Progenitor cell of endocrine pancreas (in vitro differentiated cells): ENCODE results near the gene PTPRK. TPM values are rescaled to one million over a fixed set of nuclear protein-coding genes. Genes with fewer than 3 reads are reported as not detected.
A peak's percentile ranks its signal among the peaks of the same experiment; 100 is the strongest.

Experiments used
- DNase-seq: peaks from one replicate; pipeline ENCODE4 v3.0.0; 2021; ENCODE audit warnings: low spot score; ENCODE audit not compliant: unreplicated experiment
- H3K27ac Mint-ChIP-seq: 2 replicates; pipeline ENCODE4 v1.8.0; 2021; ENCODE audit warnings: mild to moderate bottlenecking, moderate library complexity, mixed read lengths
- H3K27me3 Mint-ChIP-seq: 2 replicates; pipeline ENCODE4 v1.8.0; 2021; ENCODE audit warnings: mixed read lengths
- H3K36me3 Mint-ChIP-seq: 2 replicates; pipeline ENCODE4 v1.8.0; 2022; ENCODE audit warnings: mixed read lengths; ENCODE audit not compliant: insufficient read depth
- H3K4me1 Mint-ChIP-seq: 2 replicates; pipeline ENCODE4 v1.8.0; 2021; ENCODE audit warnings: low read depth, mixed read lengths
- H3K4me3 Mint-ChIP-seq: 2 replicates; pipeline ENCODE4 v1.8.0; 2021; ENCODE audit warnings: low read depth, mild to moderate bottlenecking, moderate library complexity, mixed read lengths
- H3K9me3 Mint-ChIP-seq: 2 replicates; pipeline ENCODE4 v1.8.0; 2021; ENCODE audit warnings: low read depth, mixed read lengths
- total RNA-seq: library from RNA; stranded (reverse); gene quantifications from 2 replicates; pipeline ENCODE4 v1.2.1, GENCODE V29; 2021
- TF ChIP-seq, protein P1 (sequence below): fragments of 200-600 bp; sonication (generic); IDR thresholded peaks from one replicate; pipeline ENCODE4 v1.5.0; 2021; ENCODE audit warnings: antibody characterized with exemption, mild to moderate bottlenecking; ENCODE audit not compliant: unreplicated experiment

PTPRK gene
- total RNA-seq, 1 donor from 2014 or later, result 86.2 TPM

DNA sequence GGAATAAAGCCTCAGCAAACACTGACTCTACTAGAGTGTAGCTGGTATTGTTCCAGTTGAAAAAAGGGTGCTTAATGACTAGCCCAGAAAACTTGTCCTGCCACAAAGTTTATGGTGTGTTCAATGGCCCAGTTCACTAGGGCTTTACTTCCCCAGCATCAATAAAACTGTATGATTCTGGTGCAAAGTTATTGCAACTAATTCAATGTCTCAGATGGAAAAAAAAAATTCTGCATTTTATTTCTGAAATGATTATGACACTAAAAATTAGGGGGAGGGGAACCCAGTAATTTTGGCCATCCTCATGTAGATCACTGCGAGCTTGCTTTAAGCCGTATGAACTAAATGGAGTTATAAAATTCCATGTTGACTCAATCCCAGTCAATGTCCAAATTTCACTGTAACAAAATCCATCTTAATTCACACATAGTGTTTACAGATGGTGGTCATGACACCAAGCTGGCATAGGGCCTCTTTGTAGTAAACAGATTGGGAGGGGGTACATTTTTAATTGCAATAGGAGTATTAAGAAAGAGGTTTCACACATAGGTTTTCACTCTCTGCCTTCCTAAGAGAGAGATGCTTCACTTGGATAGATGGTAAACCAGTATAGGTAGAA is 41.2 kb downstream of the PTPRK start:
- TF ChIP-seq, protein P1, sequence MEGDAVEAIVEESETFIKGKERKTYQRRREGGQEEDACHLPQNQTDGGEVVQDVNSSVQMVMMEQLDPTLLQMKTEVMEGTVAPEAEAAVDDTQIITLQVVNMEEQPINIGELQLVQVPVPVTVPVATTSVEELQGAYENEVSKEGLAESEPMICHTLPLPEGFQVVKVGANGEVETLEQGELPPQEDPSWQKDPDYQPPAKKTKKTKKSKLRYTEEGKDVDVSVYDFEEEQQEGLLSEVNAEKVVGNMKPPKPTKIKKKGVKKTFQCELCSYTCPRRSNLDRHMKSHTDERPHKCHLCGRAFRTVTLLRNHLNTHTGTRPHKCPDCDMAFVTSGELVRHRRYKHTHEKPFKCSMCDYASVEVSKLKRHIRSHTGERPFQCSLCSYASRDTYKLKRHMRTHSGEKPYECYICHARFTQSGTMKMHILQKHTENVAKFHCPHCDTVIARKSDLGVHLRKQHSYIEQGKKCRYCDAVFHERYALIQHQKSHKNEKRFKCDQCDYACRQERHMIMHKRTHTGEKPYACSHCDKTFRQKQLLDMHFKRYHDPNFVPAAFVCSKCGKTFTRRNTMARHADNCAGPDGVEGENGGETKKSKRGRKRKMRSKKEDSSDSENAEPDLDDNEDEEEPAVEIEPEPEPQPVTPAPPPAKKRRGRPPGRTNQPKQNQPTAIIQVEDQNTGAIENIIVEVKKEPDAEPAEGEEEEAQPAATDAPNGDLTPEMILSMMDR, result no peak
- Mint-ChIP-seq H3K27ac (no peak overlapping the region), H3K4me1 (peaks cover 27% of the 10 kb centered on the region), H3K4me3 (no peak overlapping the region), H3K36me3 (peaks cover 1% of the 10 kb centered on the region), H3K27me3 (no peaks in the 10 kb centered on the region), H3K9me3 (no peaks in the 10 kb centered on the region)
- no peak for DNase-seq

DNA sequence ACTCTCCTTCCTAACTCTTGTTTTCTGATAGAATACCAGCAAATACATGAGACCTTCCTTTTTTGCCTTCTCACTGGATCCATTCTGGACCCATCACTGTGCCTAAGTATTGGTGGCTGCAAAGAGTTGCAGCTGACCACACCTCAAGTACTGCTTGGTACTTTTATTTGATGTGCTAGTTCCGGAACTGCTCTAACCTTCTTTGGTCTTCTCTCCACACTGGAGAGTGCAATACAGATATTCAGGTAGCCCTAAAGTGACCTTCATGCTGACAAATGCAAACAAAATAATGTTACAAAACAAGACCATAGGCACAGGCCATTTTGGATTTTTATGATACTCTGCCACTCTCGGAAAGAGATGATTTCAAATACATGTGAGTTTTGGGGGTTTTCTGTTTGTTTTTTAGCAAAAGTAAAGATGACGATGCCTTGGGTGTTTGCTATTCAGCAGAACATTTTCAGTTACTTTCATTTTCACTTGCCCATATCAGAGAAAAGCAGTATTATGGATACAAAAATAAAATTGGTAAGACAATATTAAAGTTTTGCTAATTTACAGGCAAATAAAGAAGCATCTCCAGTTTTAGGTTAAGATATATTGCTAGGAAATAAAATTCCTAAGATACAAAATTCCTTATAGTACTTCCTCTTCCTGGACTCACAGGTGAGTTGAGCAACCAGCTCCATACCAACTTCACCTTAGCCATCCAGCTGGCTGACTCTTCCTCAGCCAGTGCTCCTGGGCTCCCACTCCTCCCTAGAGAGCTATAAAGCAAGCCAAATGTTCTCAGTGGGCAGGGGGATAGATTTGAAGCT is 42.0 kb downstream of the PTPRK start:
- Mint-ChIP-seq H3K9me3 (no peaks in the 10 kb centered on the region), H3K36me3 (peaks cover 1% of the 10 kb centered on the region), H3K27me3 (no peaks in the 10 kb centered on the region), H3K4me3 (no peak overlapping the region), H3K27ac (peak overlapping the region; percentile 50), H3K4me1 (peaks cover 25% of the 10 kb centered on the region)
- DNase-seq, result no peak
- TF ChIP-seq, protein P1, result no peak

DNA sequence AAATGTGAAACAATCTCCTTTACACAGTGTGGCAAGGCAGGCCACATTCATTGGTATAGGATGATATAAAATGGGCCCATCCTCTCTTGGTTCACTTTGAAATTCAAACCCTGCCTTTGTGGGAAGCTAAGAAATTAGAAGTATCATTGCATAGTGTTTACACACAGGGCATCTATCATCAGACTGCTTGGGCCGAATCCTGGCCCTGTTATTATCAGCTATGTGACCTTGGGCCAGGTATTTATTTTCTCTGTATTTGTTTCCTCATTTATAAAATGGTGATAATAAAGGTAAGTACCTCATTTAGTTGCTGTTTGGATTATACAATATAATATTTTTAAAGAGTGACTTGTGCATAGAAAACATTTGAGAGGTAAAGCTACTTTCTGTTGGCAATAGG is 45.5 kb downstream of the PTPRK start:
- TF ChIP-seq, protein P1, result no peak
- H3K27me3 Mint-ChIP-seq, result no peaks in the 10 kb centered on the region
- no peaks in the 10 kb centered on the region for H3K9me3 Mint-ChIP-seq
- no peaks in the 10 kb centered on the region for H3K36me3 Mint-ChIP-seq
- peaks cover 14% of the 10 kb centered on the region for H3K4me1 Mint-ChIP-seq
- H3K27ac Mint-ChIP-seq, result no peak overlapping the region
- no peak for DNase-seq
- no peak overlapping the region for H3K4me3 Mint-ChIP-seq

DNA sequence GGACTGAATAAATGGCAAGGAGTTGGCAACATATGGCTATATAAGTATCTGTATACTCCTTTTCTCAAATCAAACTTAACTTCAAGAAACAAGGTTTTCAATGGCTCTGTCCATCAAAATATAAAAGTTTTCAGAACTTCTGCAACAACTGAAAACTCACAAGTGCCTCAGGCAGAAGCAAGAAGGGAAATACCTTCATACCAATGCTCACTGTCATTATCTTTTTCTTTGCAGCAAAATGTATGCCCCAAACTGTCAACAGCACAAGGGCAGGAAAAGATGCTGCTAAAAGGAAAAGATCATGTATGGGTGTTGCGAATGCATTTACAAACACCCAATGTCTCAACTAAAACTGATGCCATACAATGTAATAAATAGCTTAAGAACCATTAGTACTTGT is 45.9 kb downstream of the PTPRK start:
- H3K4me3 Mint-ChIP-seq, result no peak overlapping the region
- H3K36me3 Mint-ChIP-seq, result no peaks in the 10 kb centered on the region
- peaks cover 14% of the 10 kb centered on the region for H3K4me1 Mint-ChIP-seq
- no peaks in the 10 kb centered on the region for H3K27me3 Mint-ChIP-seq
- H3K27ac Mint-ChIP-seq, result no peak overlapping the region
- TF ChIP-seq, protein P1, result no peak
- DNase-seq, result no peak
- H3K9me3 Mint-ChIP-seq, result no peaks in the 10 kb centered on the region

DNA sequence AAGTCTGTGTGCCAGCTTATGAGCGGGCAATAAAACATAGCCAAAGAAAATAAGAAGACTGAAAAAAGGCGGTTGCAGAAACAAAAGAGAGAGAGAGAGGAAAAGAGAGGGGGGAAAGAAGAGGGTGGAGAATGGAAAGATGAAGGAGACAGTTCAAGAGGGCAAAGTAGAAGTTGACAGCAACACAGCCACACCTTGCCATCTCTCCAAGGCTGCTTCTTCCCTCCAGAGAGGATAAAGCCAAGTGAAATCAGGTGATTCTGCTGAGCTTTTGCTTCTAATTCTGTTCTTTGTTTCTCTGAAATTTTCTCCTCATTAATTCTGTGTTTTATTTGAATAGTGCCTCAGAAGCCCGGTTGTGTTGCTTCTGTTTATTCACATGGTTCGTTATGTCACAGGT is 48.5 kb downstream of the PTPRK start:
- peaks cover 15% of the 10 kb centered on the region for H3K4me1 Mint-ChIP-seq
- no peak overlapping the region for H3K4me3 Mint-ChIP-seq
- H3K27ac Mint-ChIP-seq, result no peak overlapping the region
- TF ChIP-seq, protein P1, result no peak
- no peaks in the 10 kb centered on the region for H3K27me3 Mint-ChIP-seq
- no peaks in the 10 kb centered on the region for H3K9me3 Mint-ChIP-seq
- DNase-seq, result no peak
- peaks cover 4% of the 10 kb centered on the region for H3K36me3 Mint-ChIP-seq
